ENCODE measurements around the gene MBOAT1.

Gene MBOAT1

GRCh38 chr6:20211941-20212391 is 303 bp downstream of the MBOAT1 start:
- TF ChIP-seq CTCF (conservative IDR thresholded peaks at IDR 0.05; ENCODE audit: control insufficient read depth, insufficient read depth, low read depth, low read length) = no peak
- H3K4me3 ChIP-seq (ENCODE audit: control insufficient read depth, low read depth, low read length) = peak overlapping the region; percentile 83
- DNase-seq (ENCODE audit: low read depth) = no peak

- peak; percentile 38 for DNase-seq (ENCODE audit: low read depth)
Measured at GRCh38 chr6:20211037-20211940, 980 bp downstream of the MBOAT1 start.

GRCh38 chr6:20210158-20210557 is 2.1 kb downstream of the MBOAT1 start:
- no peak overlapping the region for H3K4me3 ChIP-seq (ENCODE audit: control insufficient read depth, low read depth, low read length)
- no peak for DNase-seq (ENCODE audit: low read depth)
- TF ChIP-seq CTCF (conservative IDR thresholded peaks at IDR 0.05; ENCODE audit: control insufficient read depth, insufficient read depth, low read depth, low read length) = no peak

More at GRCh38 chr6:20211037-20211940, 980 bp downstream of the MBOAT1 start:
- peak overlapping the region; percentile 83 for H3K4me3 ChIP-seq (ENCODE audit: control insufficient read depth, low read depth, low read length)
- TF ChIP-seq CTCF (conservative IDR thresholded peaks at IDR 0.05; ENCODE audit: control insufficient read depth, insufficient read depth, low read depth, low read length) = no peak

- TF ChIP-seq CTCF (conservative IDR thresholded peaks at IDR 0.05; ENCODE audit: control insufficient read depth, insufficient read depth, low read depth, low read length) = no peak
- DNase-seq (ENCODE audit: low read depth) = peak; percentile 13
- H3K4me3 ChIP-seq (ENCODE audit: control insufficient read depth, low read depth, low read length) = no peak overlapping the region
Measured at GRCh38 chr6:20208687-20209378, 3.4 kb downstream of the MBOAT1 start.

GRCh38 chr6:20207088-20207418 is 5.2 kb downstream of the MBOAT1 start:
- DNase-seq (ENCODE audit: low read depth) = no peak
- TF ChIP-seq CTCF (conservative IDR thresholded peaks at IDR 0.05; ENCODE audit: control insufficient read depth, insufficient read depth, low read depth, low read length) = no peak
- H3K4me3 ChIP-seq (ENCODE audit: control insufficient read depth, low read depth, low read length) = no peak overlapping the region

- H3K4me3 ChIP-seq (ENCODE audit: control insufficient read depth, low read depth, low read length) = no peak overlapping the region
Measured at GRCh38 chr6:20205722-20206161, 6.5 kb downstream of the MBOAT1 start.

More at GRCh38 chr6:20205722-20206161, 6.5 kb downstream of the MBOAT1 start:
- TF ChIP-seq CTCF (conservative IDR thresholded peaks at IDR 0.05; ENCODE audit: control insufficient read depth, insufficient read depth, low read depth, low read length) = no peak
- no peak for DNase-seq (ENCODE audit: low read depth)

Data from fibroblast of mammary gland (primary cell).